Activated gamma-delta T cell treated with anti-CD3 and anti-CD28 coated beads, Interleukin-2, amount 50 U/mL, for 16 hours (primary cell): ENCODE results near the gene CYB5R4.
"Not testable (repeated sequence)": the region's sequence is repeated elsewhere in the genome, so short reads cannot be mapped to it uniquely, and the experiment has no call there.

Experiments used
- DNase-seq: peaks from one replicate; pipeline ENCODE4 v3.0.0-alpha.2; 2020; ENCODE audit warnings: low read depth

CYB5R4 gene

GRCh38 chr6:83862776-83863471 is 3.4 kb downstream of the CYB5R4 start:
- DNase-seq = no peak

- DNase-seq = no peak
These were observed 7.6 kb downstream of the CYB5R4 start for GRCh38 chr6:83867043-83867442.

GRCh38 chr6:83867527-83868161 is 8.2 kb downstream of the CYB5R4 start:
- DNase-seq = no peak

GRCh38 chr6:83868639-83869038 is 9.2 kb downstream of the CYB5R4 start:
- no peak for DNase-seq

GRCh38 chr6:83870649-83871048 is 11.2 kb downstream of the CYB5R4 start:
- DNase-seq = no peak

GRCh38 chr6:83872386-83873118 is 13.1 kb downstream of the CYB5R4 start:
- DNase-seq = no peak

GRCh38 chr6:83873869-83874268 is 14.4 kb downstream of the CYB5R4 start:
- DNase-seq = no peak

GRCh38 chr6:83875843-83876242 is 16.4 kb downstream of the CYB5R4 start:
- no peak for DNase-seq

- DNase-seq = no peak
These were observed 19.6 kb downstream of the CYB5R4 start for GRCh38 chr6:83878902-83879644.

- DNase-seq = no peak
These were observed 20.3 kb downstream of the CYB5R4 start for GRCh38 chr6:83879746-83880145.

GRCh38 chr6:83883240-83883639 is 23.8 kb downstream of the CYB5R4 start:
- no peak for DNase-seq

GRCh38 chr6:83884523-83884922 is 25.0 kb downstream of the CYB5R4 start:
- no peak for DNase-seq

GRCh38 chr6:83885984-83886383 is 26.5 kb downstream of the CYB5R4 start:
- DNase-seq = no peak

GRCh38 chr6:83889621-83890020 is 30.1 kb downstream of the CYB5R4 start:
- no peak for DNase-seq

- DNase-seq = no peak
These were observed 31.0 kb downstream of the CYB5R4 start for GRCh38 chr6:83890520-83890919.

- DNase-seq = no peak
These were observed 32.1 kb downstream of the CYB5R4 start for GRCh38 chr6:83891586-83891985.

GRCh38 chr6:83893024-83893423 is 33.5 kb downstream of the CYB5R4 start:
- no peak for DNase-seq

GRCh38 chr6:83897094-83897493 is 37.6 kb downstream of the CYB5R4 start:
- not testable (repeated sequence) for DNase-seq

GRCh38 chr6:83901624-83902023 is 42.1 kb downstream of the CYB5R4 start:
- DNase-seq = no peak

- no peak for DNase-seq
These were observed 44.9 kb downstream of the CYB5R4 start for GRCh38 chr6:83904395-83904794.

- DNase-seq = no peak
These were observed 46.2 kb downstream of the CYB5R4 start for GRCh38 chr6:83905648-83906047.

GRCh38 chr6:83907623-83908390 is 48.3 kb downstream of the CYB5R4 start:
- DNase-seq = not testable (repeated sequence)
